Epithelial cell of proximal tubule (primary cell): Measurements from ENCODE around the gene CSNK1G1. TPM values are rescaled to one million over a fixed set of nuclear protein-coding genes. Genes with fewer than 3 reads are reported as not detected.

Source experiments
- DNase-seq: peaks from one replicate; pipeline ENCODE4 v3.0.0-alpha.2; 2011; ENCODE audit warnings: low read depth
- H3K4me3 ChIP-seq: 2 replicates; pipeline ENCODE4 v1.5.1; 2011; ENCODE audit warnings: low read depth, mild to moderate bottlenecking, low read length
- total RNA-seq: library from RNA; depleted of rRNA; stranded (reverse); fragments of >200 nt; gene quantifications from 2 replicates; pipeline ENCODE4 v1.2.3, GENCODE V29; 2015
- TF ChIP-seq, protein P1 (sequence below): conservative IDR thresholded peaks from 2 replicates; pipeline ENCODE4 v1.5.1; 2012; ENCODE audit warnings: low read depth, mild to moderate bottlenecking, low read length

Gene CSNK1G1
- total RNA-seq, 1 donor from 2014 or later = 12.3 TPM

DNA sequence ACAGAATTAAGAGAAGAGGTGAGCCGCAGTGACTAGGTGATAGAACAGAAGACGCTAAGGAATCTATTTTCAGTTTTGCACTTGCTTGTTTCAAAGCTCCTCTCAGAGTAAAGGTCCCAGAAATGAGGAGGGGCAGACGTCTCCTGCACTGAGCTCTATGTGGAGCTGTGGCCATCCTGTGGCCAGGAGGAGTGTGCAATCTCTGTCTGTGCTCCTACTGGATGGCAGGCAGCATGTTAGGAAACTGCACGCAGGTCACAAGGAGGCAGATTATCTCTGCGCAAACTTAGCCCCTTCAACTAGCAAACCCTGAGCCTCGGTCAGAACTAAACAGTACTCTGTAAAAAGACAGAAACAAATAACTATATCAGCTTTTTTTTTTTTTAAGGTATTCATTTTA is 162.0 kb downstream of the CSNK1G1 start:
- DNase-seq = no peak
- TF ChIP-seq, protein P1, sequence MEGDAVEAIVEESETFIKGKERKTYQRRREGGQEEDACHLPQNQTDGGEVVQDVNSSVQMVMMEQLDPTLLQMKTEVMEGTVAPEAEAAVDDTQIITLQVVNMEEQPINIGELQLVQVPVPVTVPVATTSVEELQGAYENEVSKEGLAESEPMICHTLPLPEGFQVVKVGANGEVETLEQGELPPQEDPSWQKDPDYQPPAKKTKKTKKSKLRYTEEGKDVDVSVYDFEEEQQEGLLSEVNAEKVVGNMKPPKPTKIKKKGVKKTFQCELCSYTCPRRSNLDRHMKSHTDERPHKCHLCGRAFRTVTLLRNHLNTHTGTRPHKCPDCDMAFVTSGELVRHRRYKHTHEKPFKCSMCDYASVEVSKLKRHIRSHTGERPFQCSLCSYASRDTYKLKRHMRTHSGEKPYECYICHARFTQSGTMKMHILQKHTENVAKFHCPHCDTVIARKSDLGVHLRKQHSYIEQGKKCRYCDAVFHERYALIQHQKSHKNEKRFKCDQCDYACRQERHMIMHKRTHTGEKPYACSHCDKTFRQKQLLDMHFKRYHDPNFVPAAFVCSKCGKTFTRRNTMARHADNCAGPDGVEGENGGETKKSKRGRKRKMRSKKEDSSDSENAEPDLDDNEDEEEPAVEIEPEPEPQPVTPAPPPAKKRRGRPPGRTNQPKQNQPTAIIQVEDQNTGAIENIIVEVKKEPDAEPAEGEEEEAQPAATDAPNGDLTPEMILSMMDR = no peak
- no peak overlapping the region for H3K4me3 ChIP-seq

DNA sequence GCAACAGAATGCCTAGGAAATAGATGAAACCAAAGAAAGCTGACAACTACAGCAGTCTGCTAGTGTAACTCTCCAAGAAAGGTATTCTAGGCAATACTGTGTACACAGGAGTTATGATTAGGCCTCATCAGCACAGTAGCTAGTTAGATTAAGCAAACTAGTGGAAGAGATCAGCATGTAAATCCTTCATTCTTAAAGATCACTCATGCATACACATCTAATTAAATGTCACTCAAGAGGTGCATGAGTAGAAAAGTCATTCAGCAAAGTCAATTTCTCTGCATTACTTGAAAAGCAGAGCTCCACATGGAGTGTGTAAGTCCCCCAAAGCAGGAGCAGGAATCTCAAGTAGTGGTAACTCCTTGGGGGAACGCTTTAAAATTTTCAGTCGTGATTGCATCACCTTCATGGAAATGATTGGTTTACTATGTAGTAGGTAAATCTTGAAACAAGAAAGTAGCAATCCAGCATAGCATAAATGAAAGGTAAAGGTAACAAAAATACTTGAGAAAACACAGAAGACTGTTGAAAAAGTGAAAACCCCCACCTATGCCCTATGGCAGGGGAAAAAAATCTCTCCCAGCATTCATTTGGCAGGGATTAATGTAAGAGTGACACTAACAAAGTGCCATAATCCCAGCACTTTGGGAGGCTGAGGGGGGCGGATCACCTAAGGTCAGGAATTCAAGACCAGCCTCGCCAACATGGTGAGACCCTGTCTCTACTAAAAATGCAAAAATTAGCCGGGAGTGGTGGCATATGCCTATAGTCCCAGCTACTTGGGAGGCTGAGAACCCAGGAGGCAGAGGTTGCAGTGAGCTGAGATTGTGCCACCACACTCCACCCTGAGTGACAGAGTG is 163.8 kb downstream of the CSNK1G1 start:
- no peak for DNase-seq
- no peak overlapping the region for H3K4me3 ChIP-seq
- TF ChIP-seq, protein P1 = no peak

GRCh38 chr15:64187396-64188191 is 168.4 kb downstream of the CSNK1G1 start:
- no peak overlapping the region for H3K4me3 ChIP-seq
- TF ChIP-seq, protein P1 = no peak
- no peak for DNase-seq

- no peak for DNase-seq
- TF ChIP-seq, protein P1 = no peak
Observed at GRCh38 chr15:64185146-64185911, 170.6 kb downstream of the CSNK1G1 start.

DNA sequence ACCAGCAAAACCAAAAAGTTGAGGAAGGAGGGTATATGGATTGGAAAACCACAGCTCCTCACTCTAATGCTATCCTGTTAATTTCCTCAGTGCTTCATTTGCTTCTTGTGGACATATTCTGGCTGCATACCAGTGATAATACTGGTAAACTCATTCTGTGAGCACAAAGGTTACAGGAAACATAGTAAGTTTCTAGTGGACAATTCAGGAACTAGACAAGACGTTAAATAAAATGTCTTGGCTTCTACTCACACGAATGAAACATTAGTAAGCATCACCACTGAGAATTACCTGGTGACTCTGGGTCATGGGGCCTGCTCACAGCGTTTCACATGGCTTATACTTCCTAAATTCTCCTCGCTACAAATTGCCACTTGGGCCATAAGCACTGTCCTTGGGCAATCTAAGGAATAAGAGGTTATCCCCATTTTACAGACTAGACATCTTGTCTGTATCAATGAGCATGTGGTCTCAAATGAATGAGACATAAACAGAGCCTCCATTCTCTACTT is 173.1 kb downstream of the CSNK1G1 start:
- no peak overlapping the region for H3K4me3 ChIP-seq
- TF ChIP-seq, protein P1 = no peak
- no peak for DNase-seq

More at GRCh38 chr15:64185146-64185911, 170.6 kb downstream of the CSNK1G1 start:
- H3K4me3 ChIP-seq = no peak overlapping the region

DNA sequence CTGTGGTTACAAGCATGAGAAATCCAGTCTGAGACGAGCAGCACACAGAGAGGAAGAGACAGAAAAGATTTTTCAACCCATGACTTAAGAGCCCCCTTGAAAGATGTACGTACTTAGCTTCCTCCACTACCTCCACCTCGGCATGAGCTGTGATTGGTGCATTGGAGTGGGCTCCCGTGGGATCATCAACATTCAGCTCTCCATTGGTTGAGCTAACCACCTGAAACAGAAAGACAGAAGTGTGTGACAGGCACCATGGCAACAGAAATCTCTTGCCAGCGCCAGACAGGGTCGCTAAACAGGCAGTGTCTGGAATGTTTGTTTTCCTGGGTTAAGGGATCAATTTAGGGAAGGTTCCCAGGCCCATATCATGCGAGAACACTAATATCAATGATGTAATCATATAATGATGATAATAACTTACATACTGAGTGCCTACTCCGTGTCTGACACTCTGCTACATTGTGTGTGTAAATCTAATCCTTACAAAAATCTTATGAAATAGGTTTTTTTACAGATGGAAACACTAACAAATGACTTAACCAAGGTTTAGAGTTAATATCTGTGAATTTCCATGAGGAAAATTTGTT is 175.6 kb downstream of the CSNK1G1 start:
- no peak for DNase-seq
- TF ChIP-seq, protein P1 = no peak
- H3K4me3 ChIP-seq = no peak overlapping the region
